WI38 (cell line): ENCODE results near the gene FOXO3.

ENCODE experiments used
- H3K4me3 ChIP-seq: 2 replicates; pipeline ENCODE4 v1.5.1; 2011; ENCODE audit warnings: low read depth, mild to moderate bottlenecking, control low read depth, low read length
- TF ChIP-seq, protein P1 (sequence below): IDR thresholded peaks from 2 replicates; pipeline ENCODE4 v1.5.1; 2012; ENCODE audit warnings: low read depth, mild to moderate bottlenecking, control low read depth, low read length

Gene FOXO3

DNA sequence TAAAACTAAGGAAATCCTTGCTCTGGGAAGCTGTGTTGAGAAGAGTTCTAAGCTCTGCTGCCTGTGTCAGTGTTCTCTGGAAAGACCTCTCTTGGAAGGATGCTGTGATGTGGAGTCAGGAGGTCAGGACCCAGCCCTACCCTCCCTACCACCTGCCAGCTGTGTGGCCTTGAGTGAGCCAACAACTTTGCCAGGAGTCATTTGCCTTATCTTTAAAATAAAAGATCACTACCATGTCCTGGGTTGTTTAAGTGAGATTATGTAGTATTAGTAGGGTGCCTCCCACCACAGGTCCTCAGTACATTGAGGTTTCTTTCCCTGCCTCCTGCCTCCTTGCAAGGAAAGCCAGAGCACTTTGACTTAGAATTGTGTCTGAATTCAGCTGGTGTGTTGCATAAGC, 64.9 kb downstream of the FOXO3 start:
- no peak overlapping the region for H3K4me3 ChIP-seq
- TF ChIP-seq, protein P1, sequence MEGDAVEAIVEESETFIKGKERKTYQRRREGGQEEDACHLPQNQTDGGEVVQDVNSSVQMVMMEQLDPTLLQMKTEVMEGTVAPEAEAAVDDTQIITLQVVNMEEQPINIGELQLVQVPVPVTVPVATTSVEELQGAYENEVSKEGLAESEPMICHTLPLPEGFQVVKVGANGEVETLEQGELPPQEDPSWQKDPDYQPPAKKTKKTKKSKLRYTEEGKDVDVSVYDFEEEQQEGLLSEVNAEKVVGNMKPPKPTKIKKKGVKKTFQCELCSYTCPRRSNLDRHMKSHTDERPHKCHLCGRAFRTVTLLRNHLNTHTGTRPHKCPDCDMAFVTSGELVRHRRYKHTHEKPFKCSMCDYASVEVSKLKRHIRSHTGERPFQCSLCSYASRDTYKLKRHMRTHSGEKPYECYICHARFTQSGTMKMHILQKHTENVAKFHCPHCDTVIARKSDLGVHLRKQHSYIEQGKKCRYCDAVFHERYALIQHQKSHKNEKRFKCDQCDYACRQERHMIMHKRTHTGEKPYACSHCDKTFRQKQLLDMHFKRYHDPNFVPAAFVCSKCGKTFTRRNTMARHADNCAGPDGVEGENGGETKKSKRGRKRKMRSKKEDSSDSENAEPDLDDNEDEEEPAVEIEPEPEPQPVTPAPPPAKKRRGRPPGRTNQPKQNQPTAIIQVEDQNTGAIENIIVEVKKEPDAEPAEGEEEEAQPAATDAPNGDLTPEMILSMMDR, result no peak

DNA sequence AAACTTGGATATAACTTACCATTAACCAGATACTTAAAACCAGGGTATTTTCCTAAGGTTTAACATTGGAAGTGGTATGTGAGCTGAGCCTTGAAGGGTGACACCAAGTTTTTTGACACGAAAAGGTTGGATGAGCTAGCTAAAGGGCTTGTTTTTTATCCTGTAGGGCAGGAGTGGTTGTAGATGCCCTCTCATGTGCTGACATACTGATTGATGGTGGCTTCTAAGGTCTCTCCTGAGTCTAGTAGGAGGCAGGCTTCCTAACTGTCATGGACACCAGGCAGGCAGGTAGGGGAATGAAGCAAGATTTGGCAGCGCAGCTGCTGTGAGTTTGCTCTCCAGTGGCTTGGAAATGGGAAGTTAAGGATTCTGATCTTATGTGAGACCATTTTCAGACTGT, 66.1 kb downstream of the FOXO3 start:
- TF ChIP-seq, protein P1, result no peak
- H3K4me3 ChIP-seq, result no peak overlapping the region

- TF ChIP-seq, protein P1, result no peak
- H3K4me3 ChIP-seq, result no peak overlapping the region
Measured at GRCh38 chr6:108627692-108628550, 67.2 kb downstream of the FOXO3 start.

- TF ChIP-seq, protein P1, result no peak
- no peak overlapping the region for H3K4me3 ChIP-seq
Measured at GRCh38 chr6:108630050-108630714, 69.5 kb downstream of the FOXO3 start.

GRCh38 chr6:108632441-108632840, 71.7 kb downstream of the FOXO3 start:
- H3K4me3 ChIP-seq, result no peak overlapping the region
- TF ChIP-seq, protein P1, result no peak

GRCh38 chr6:108633436-108633835, 72.7 kb downstream of the FOXO3 start:
- TF ChIP-seq, protein P1, result no peak
- no peak overlapping the region for H3K4me3 ChIP-seq
